Astrocyte (in vitro differentiated cells and primary cell): Measurements from ENCODE around the gene STK40.

Experiments used
- EZH2 ChIP-seq: IDR thresholded peaks from 2 replicates; pipeline ENCODE4 v1.6.1; 2012; ENCODE audit warnings: mild to moderate bottlenecking, low read length, inconsistent platforms; ENCODE audit not compliant: insufficient read depth
- TF ChIP-seq, protein P1 (sequence below): IDR thresholded peaks from 2 replicates; pipeline ENCODE4 v1.5.1; 2011; ENCODE audit warnings: low read depth, mild to moderate bottlenecking, inconsistent platforms, low read length, moderate library complexity; ENCODE audit not compliant: insufficient read depth

DNA sequence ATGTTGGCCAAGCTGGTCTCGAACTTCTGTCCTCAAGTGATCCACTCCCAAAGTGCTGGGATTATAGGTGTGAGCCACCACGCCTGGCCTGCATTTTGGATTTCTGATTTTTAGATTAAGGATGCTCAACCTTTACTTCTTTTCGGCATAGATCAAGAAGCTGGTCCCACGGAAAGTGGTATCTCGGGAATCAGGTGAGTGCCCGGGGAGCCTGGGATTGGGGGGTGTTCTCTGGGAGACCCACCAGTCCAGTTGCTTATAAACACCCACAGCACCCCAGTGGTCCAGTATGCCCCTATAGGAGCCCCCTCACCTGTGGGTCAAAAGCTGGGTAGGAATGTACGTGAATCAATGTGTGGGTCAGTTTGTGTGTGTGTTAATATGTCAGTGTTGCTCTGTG is 76.3 kb downstream of the STK40 start:
- TF ChIP-seq, protein P1, sequence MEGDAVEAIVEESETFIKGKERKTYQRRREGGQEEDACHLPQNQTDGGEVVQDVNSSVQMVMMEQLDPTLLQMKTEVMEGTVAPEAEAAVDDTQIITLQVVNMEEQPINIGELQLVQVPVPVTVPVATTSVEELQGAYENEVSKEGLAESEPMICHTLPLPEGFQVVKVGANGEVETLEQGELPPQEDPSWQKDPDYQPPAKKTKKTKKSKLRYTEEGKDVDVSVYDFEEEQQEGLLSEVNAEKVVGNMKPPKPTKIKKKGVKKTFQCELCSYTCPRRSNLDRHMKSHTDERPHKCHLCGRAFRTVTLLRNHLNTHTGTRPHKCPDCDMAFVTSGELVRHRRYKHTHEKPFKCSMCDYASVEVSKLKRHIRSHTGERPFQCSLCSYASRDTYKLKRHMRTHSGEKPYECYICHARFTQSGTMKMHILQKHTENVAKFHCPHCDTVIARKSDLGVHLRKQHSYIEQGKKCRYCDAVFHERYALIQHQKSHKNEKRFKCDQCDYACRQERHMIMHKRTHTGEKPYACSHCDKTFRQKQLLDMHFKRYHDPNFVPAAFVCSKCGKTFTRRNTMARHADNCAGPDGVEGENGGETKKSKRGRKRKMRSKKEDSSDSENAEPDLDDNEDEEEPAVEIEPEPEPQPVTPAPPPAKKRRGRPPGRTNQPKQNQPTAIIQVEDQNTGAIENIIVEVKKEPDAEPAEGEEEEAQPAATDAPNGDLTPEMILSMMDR = no peak
- no peak for TF ChIP-seq EZH2
